HG03280 (cell line): ENCODE results near the gene ITGBL1.
"Not testable (repeated sequence)": the region's sequence is repeated elsewhere in the genome, so short reads cannot be mapped to it uniquely, and the experiment has no call there.

Source experiments
- ATAC-seq: cut with Tn5 transposase; IDR thresholded peaks from one replicate; pipeline ENCODE4 v1.9.1; 2021; ENCODE audit warnings: mild to moderate bottlenecking, moderate library complexity; ENCODE audit not compliant: unreplicated experiment

ITGBL1 gene

DNA sequence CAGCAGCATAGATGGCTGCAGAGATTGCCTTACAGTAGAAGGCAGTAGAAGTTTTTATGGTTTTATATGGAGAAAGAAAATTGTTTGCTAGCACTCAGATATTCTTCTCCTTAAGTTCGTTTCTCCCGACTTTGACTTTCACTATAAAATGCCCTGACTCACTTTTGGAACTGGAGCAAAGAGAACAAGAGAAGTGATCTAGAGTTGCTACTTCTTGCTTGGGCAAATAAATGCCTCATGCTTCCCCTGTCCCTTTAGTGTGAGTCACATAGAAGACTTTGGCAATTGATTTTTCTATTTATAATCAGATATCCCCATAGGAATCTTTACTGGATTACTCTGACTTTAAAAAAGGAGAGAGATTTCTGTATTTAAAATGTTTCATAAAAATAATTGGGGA is 46.9 kb downstream of the ITGBL1 start:
- ATAC-seq: no peak

DNA sequence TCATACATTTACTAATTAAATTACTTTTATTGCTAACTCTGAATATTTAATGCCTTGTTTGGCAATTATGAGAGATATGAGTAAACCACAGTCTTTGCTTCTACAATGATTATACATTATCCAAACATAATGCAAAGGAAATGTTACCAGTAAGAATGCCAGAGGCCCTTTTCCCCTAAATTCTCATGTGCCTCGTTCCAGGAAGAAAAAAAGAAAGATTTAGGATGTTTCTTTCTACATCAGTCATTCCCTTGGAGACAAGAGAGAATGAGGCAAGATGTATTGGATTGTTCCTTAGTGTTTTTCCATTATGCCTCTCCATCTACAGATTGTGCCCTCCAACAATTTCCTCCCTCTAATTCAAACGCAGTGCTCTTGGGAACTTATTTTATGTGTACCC is 50.1 kb downstream of the ITGBL1 start:
- ATAC-seq: no peak

GRCh38 chr13:101511161-101511560 is 58.7 kb downstream of the ITGBL1 start:
- no peak for ATAC-seq

DNA sequence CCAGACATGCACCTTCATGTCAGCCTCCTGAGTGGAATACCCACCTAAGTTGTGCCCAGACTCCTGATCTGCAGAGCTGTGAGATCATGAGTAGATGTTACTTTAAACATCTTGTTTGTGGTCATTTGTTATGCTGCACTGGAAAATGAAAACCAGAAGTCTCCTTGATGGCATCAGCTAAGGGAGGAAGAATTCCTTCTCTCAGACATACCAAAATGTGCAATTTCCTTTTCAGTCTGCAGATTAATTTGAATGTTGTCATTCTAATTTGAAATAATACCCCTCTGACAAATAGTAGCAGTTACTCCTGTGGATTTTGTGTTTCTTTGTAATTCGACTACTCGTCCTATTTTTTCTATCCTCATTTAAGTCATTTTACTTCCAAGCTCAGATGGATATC is 59.3 kb downstream of the ITGBL1 start:
- ATAC-seq: no peak

DNA sequence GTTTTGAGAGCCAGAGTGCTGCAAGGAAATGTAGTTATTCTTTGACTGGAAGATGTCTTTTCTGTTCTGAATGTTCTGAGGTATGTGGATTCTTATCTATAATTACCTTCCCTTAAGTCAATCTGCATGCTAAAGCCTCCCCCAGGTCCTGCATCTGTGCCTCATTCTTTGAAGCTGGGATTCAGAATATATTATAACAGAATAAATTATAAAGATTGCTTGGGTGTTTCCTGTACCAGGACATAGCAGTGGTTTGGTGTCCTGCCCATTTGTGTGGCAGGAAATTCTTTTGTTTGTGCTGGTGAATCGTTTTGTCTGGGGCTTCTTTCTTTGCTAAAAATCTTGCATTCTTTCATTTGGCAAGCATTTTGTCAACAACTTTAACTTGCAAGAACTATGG is 60.2 kb downstream of the ITGBL1 start:
- no peak for ATAC-seq

DNA sequence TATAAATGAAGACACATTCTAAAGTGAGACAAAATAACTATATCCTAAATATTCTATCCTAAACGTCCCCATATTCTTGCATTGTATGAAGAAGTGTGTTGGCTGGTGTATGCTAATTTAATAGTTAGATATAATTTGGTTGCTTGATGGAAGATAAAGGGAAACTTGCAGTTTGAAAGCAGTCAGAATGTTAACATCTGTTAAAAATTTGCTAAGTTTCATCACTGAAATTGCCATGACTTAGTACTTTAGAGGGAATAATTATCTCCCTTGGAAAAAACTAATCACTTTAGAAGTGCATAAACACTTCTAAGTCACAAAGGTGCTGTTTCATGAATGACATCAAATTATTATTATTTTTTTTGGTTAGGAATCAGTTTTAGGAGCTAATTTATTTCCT is 61.6 kb downstream of the ITGBL1 start:
- no peak for ATAC-seq

DNA sequence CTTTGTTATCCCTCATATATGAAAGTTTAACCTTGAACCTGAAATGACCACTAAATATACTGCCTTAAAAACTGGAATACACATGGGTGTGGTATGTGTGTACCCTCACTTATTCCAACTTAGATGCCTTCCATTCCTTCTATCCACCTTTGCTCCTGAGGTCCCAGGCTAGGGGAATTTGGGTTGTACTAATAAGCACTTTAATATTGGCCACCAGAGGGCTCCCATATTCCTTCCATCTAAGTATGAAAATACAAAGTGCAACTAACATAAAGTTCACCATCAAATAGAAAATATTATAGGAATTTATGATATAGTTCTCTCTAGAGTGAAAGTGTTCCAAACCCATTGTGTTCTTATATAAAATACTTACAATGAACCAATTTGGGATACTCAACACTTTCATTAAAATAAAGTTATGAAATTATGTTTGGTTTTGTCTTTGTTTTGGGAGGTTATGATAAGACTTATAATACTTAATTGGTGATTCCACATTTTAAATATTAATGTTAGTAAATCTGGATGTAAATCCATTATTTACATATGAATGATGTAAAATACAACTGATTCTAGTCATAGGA is 62.3 kb downstream of the ITGBL1 start:
- peak; percentile 51 for ATAC-seq

DNA sequence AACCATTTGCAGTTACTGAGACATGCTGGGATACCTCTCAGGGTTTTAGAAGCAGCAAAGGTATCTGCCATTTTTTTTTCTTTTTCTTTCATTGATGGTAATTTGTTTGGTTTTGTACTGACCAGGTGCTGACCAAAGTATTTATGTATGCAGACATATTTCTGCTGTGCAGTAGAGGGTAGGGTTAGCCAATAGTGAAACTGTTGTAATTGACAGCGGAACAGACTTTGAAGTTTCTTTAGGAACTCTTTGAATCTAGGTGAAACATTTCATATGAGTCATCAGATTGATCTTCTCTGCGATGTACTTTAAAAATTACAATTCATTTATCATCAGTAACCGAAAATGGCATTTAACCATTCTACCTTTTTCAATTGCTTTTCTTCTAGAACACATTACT is 63.0 kb downstream of the ITGBL1 start:
- ATAC-seq: no peak

- ATAC-seq: no peak
Measured at GRCh38 chr13:101516262-101516661, 63.8 kb downstream of the ITGBL1 start.

DNA sequence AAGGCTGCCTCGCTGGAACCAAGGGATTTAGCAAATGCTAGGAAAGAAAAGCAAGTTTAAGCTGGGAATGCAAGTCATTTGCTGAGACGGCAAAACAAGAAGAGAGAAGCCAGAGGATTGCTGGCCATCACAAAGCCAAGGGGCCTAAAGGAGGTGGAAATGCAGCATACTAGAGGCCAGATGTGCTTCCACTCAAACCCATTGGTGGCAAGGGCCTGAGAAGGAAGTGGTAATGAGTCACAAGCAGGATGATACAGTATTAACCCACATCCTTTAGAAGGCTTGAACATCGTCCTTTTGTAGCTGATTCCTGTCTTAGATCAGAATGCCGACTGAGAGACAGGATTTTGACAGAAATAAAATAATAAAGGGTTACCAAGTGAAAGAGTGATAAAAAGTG is 68.2 kb downstream of the ITGBL1 start:
- no peak for ATAC-seq

DNA sequence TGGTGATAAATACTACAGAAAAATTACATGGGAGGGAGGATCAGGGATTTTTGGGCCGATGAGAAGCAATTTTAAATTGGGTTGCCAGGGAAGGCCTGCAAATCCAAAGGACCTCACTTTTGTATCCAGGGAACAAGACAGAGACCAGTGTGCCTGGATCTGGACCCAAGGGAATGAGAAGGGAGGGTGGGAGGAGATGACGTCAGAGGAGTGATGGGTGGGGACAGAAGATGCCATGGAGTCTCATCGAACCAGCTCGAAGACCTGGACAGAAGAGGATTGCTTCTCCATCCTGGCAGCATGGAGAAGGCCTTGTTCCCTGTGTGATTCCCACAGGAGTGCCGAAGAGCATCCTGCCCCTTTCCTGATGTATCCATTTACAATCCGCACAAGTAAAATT is 68.9 kb downstream of the ITGBL1 start:
- no peak for ATAC-seq

DNA sequence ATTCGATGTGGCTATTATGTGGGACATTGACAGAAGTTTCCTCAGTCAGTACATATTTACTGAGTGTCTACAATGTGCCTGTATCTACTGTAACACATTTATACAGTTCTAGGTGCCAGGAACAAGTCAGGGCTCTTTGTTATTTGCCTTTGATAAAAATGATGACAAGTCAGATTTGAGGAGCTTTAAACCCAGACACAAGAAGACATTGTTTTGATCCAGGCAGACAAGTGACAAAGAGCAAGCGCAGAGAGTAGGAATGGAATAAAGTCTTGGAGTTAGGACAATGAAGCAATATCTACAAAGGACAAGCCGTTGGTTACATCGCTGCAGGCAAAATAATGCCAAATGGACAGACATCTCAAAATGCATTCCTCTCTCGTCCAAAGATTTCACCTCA is 70.1 kb downstream of the ITGBL1 start:
- ATAC-seq: no peak

GRCh38 chr13:101523154-101524131 is 71.0 kb downstream of the ITGBL1 start:
- ATAC-seq: no peak

- ATAC-seq: no peak
Measured at GRCh38 chr13:101527130-101527529, 74.7 kb downstream of the ITGBL1 start.

DNA sequence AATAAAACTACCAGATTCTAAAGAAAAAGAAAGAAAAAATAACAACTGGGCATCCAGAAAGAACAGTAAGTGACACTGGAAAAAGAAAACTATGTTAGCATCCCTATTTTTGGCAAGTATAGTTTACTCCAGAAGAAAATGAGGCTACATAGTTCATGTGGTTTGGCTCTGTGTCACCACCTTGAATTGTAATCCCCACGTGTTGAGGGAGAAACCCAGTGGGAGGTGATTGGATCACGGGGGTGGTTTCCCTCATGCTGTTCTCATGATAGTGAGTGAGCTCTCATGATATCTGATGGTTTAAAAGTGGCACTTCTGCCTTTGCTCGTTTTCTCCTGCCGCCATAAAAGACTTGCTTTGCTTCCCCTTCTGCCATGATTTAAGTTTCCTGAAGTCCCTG is 76.9 kb downstream of the ITGBL1 start:
- ATAC-seq: no peak

DNA sequence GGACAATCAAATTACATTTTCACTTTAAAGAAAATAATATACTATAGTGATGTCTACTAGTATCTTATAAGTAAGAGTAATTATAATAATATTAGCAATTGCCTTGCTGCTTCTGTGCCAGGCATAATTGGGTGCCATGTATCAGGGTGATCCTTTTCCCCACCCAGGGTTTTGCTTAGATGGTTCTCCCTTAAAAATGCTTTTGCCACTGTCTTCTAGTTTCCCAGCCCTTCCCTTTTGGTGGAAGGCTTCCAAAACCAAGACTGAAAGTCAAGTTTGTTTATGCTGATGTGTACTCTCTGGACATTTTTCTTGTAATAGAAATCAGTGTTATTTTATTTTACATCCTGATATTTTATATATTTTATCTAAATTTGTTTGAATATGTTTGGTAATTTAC is 77.8 kb downstream of the ITGBL1 start:
- ATAC-seq: no peak

GRCh38 chr13:101535192-101535746 is 82.8 kb downstream of the ITGBL1 start:
- ATAC-seq: no peak

DNA sequence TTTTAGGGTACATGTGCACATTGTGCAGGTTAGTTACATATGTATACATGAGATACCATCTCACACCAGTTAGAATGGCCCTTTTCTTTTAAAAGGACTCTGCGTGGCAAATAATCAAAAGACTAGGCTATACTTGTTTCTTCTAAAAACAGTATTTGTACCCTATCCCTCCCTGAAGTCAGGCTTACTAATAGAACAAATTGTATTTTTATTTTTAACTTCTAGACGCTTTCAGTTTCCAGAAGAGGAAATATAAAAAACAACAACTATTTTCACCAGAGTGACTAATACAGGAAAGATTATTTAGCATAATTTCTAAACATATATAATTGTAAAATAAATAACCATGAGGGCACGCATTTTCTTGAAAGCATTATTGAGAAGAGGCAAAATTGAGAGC is 83.6 kb downstream of the ITGBL1 start:
- ATAC-seq: no peak

GRCh38 chr13:101544544-101544943 is 92.1 kb downstream of the ITGBL1 start:
- ATAC-seq: not testable (repeated sequence)

GRCh38 chr13:101544979-101545378 is 92.5 kb downstream of the ITGBL1 start:
- no peak for ATAC-seq

GRCh38 chr13:101545521-101545920 is 93.0 kb downstream of the ITGBL1 start:
- no peak for ATAC-seq

DNA sequence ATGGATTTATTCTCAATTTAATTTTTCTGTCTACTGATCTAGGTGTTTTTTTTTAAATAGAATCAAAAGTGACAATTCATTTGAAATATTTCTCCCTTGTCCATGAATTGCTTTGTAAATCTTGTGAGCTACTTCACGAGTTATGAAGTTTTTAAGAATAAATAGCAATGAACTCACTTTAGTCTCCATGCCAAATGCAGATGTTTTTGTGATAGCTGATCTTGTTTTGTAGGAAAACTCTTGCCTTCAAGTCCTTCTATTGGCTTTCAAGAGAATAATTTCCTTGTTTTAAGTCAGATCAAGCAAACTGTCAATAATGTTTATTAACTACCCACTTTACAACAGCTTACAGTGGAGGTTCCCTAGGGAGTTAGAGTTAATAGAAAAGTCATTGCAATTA is 99.8 kb downstream of the ITGBL1 start:
- ATAC-seq: no peak
